ENCODE data around the gene DOP1B.
A peak's percentile ranks its signal among the peaks of the same experiment; 100 is the strongest.

The DOP1B gene

GRCh38 chr21:36149788-36150711 lies 6.6 kb upstream of the DOP1B start:
- no peak for TF ChIP-seq CTCF (IDR thresholded peaks at IDR 0.05; ENCODE audit: low read depth, low read length, missing control alignments)
- no peak overlapping the region for H3K4me3 ChIP-seq (replicated peaks; ENCODE audit: low read depth, low read length)
- no peak for DNase-seq (ENCODE audit: extremely low read depth, low read depth)

GRCh38 chr21:36155603-36156338 lies 853 bp upstream of the DOP1B start:
- peak overlapping the region; percentile 58 for H3K4me3 ChIP-seq (replicated peaks; ENCODE audit: low read depth, low read length)
- no peak for TF ChIP-seq CTCF (IDR thresholded peaks at IDR 0.05; ENCODE audit: low read depth, low read length, missing control alignments)
- no peak for DNase-seq (ENCODE audit: extremely low read depth, low read depth)

GRCh38 chr21:36156339-36156814 lies 247 bp upstream of the DOP1B start:
- H3K4me3 ChIP-seq (replicated peaks; ENCODE audit: low read depth, low read length) = peak overlapping the region; percentile 66
- no peak for TF ChIP-seq CTCF (IDR thresholded peaks at IDR 0.05; ENCODE audit: low read depth, low read length, missing control alignments)
- peak; percentile 87 for DNase-seq (ENCODE audit: extremely low read depth, low read depth)

GRCh38 chr21:36159356-36159921 lies 2.8 kb downstream of the DOP1B start:
- TF ChIP-seq CTCF (IDR thresholded peaks at IDR 0.05; ENCODE audit: low read depth, low read length, missing control alignments) = no peak
- H3K4me3 ChIP-seq (replicated peaks; ENCODE audit: low read depth, low read length) = no peak overlapping the region
- DNase-seq (ENCODE audit: extremely low read depth, low read depth) = no peak

GRCh38 chr21:36160850-36161178 lies 4.2 kb downstream of the DOP1B start:
- H3K4me3 ChIP-seq (replicated peaks; ENCODE audit: low read depth, low read length) = no peak overlapping the region
- DNase-seq (ENCODE audit: extremely low read depth, low read depth) = no peak
- TF ChIP-seq CTCF (IDR thresholded peaks at IDR 0.05; ENCODE audit: low read depth, low read length, missing control alignments) = no peak

GRCh38 chr21:36162631-36163030 lies 6.0 kb downstream of the DOP1B start:
- TF ChIP-seq CTCF (IDR thresholded peaks at IDR 0.05; ENCODE audit: low read depth, low read length, missing control alignments) = no peak
- no peak for DNase-seq (ENCODE audit: extremely low read depth, low read depth)
- H3K4me3 ChIP-seq (replicated peaks; ENCODE audit: low read depth, low read length) = no peak overlapping the region
